ENCODE data around the gene SPDEF.
A peak's percentile ranks its signal among the peaks of the same experiment; 100 is the strongest.

The SPDEF gene

GRCh38 chr6:34527751-34528670 is 28.1 kb downstream of the SPDEF start:
- no peak for DNase-seq (ENCODE audit: low read depth)

- DNase-seq (ENCODE audit: low read depth): peak; percentile 94
These were observed 29.0 kb downstream of the SPDEF start for GRCh38 chr6:34526992-34527728.

- DNase-seq (ENCODE audit: low read depth): no peak
These were observed 29.7 kb downstream of the SPDEF start for GRCh38 chr6:34526241-34526972.

GRCh38 chr6:34525431-34526175 is 30.5 kb downstream of the SPDEF start:
- no peak for DNase-seq (ENCODE audit: low read depth)

- DNase-seq (ENCODE audit: low read depth): no peak
These were observed 31.2 kb downstream of the SPDEF start for GRCh38 chr6:34524971-34525370.

GRCh38 chr6:34524499-34524898 is 31.6 kb downstream of the SPDEF start:
- DNase-seq (ENCODE audit: low read depth): no peak

GRCh38 chr6:34523441-34524206 is 32.5 kb downstream of the SPDEF start:
- no peak for DNase-seq (ENCODE audit: low read depth)

GRCh38 chr6:34522761-34523160 is 33.4 kb downstream of the SPDEF start:
- DNase-seq (ENCODE audit: low read depth): no peak

GRCh38 chr6:34521463-34522285 is 34.5 kb downstream of the SPDEF start:
- DNase-seq (ENCODE audit: low read depth): no peak

- DNase-seq (ENCODE audit: low read depth): no peak
These were observed 35.3 kb downstream of the SPDEF start for GRCh38 chr6:34520645-34521462.

GRCh38 chr6:34519971-34520644 is 36.0 kb downstream of the SPDEF start:
- DNase-seq (ENCODE audit: low read depth): no peak

GRCh38 chr6:34518669-34519365 is 37.3 kb downstream of the SPDEF start:
- no peak for DNase-seq (ENCODE audit: low read depth)

- no peak for DNase-seq (ENCODE audit: low read depth)
These were observed 38.2 kb downstream of the SPDEF start for GRCh38 chr6:34517966-34518365.

- no peak for DNase-seq (ENCODE audit: low read depth)
These were observed 38.7 kb downstream of the SPDEF start for GRCh38 chr6:34517461-34517881.

- DNase-seq (ENCODE audit: low read depth): no peak
These were observed 39.5 kb downstream of the SPDEF start for GRCh38 chr6:34516391-34517324.

- DNase-seq (ENCODE audit: low read depth): no peak
These were observed 40.4 kb downstream of the SPDEF start for GRCh38 chr6:34515473-34516387.

All from stimulated activated CD4-positive, alpha-beta T cell treated with anti-CD3 and anti-CD28 coated beads, Interleukin-2, amount 100 ng/mL, for 4 hours (primary cell).